ENCODE data around the gene PARK7. TPM values are rescaled to one million over a fixed set of nuclear protein-coding genes. Genes with fewer than 3 reads are reported as not detected.

PARK7 gene
- polyA plus RNA-seq, 2 of the 4 experiments (the other 2 are of a cell fraction), result 372 to 446 TPM

DNA sequence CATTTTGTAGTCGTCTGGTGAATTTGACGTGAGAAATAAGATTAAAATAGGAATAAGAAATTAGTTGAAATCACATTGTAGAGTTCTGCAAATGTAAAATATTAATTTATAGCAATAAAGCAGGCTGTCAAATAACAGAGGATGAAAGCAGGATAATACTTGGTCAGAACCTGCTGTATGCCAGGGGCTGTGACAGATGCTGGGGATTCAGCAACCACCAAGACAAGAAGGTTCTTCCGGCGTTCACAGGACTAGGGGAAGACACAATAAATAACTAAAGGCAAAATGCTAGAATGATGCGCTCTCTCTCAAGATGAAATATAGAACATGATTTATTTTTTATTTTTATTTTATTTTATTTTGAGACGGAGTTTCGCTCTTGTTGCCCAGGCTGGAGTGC is 6.8 kb upstream of the PARK7 start:
- no peaks in the 10 kb centered on the region for H3K9me3 ChIP-seq
- no peak for DNase-seq (ENCODE audit: low read depth in 1 of 2, low spot score in 1 of 2)
- peak overlapping the region; percentile 91 to 92 for H3K27ac ChIP-seq
- H3K4me2 ChIP-seq, result peak overlapping the region; percentile 81
- no peaks in the 10 kb centered on the region for H3K4me1 ChIP-seq
- peak overlapping the region; percentile 73 for H3K4me3 ChIP-seq
- peak in 1 of 2 experiments; percentile 39; a peak in 2 of 6 replicates for ATAC-seq
- POLR2A ChIA-PET, result no interaction called here
- no peak for FAIRE-seq
- WGBS (ENCODE audit: missing lambda C conversion rate), result 51% methylated on average over 7 of the region's 7 CpGs
- CTCF ChIA-PET, result interaction anchor here (1.0 kb wide), 1 partner anchor 21 kb away, joined by 3 read pairs; no protein-coding TSS in a partner anchor
- TF ChIP-seq ATOH8 (CRISPR knock-in tag; IDR thresholded peaks at IDR 0.05; ENCODE audit: low read depth) (no peak), CHD4 (IDR thresholded peaks at IDR 0.05; ENCODE audit: borderline replicate concordance) (no peak), HOXB5 (CRISPR knock-in tag; IDR thresholded peaks at IDR 0.05) (no peak), ZSCAN20 (CRISPR knock-in tag; IDR thresholded peaks at IDR 0.05) (no peak), ZC3H11A (IDR thresholded peaks at IDR 0.05) (no peak)

- no peak overlapping the region for H3K4me2 ChIP-seq
- TF ChIP-seq CTCF (IDR thresholded peaks at IDR 0.05), result no peak
- peak; percentile 87 for TF ChIP-seq MAFK (IDR thresholded peaks at IDR 0.05; ENCODE audit: partially characterized antibody)
- 88% methylated on average over 7 of the region's 10 CpGs for WGBS (ENCODE audit: missing lambda C conversion rate)
- H3K4me1 ChIP-seq, result 0 out of 3 replicates have a peak, but pooled peaks cover 3% of the 10 kb centered on the region
- FAIRE-seq, result no peak
- H3K9me3 ChIP-seq, result no peaks in the 10 kb centered on the region
- ChIA-PET POLR2A (no interaction called here), CTCF (interaction anchor here (0.6 to 0.7 kb wide), 3 partner anchors 18 to 286 kb away, joined by 3 to 5 read pairs (median 4); no protein-coding TSS in a partner anchor)
- H3K4me3 ChIP-seq, result no peak overlapping the region
- no peak overlapping the region for H3K27ac ChIP-seq
- no peak for ATAC-seq
- no peak for DNase-seq (ENCODE audit: low read depth in 1 of 2, low spot score in 1 of 2)
Observed at GRCh38 chr1:7956218-7957032, 5.1 kb upstream of the PARK7 start.

DNA sequence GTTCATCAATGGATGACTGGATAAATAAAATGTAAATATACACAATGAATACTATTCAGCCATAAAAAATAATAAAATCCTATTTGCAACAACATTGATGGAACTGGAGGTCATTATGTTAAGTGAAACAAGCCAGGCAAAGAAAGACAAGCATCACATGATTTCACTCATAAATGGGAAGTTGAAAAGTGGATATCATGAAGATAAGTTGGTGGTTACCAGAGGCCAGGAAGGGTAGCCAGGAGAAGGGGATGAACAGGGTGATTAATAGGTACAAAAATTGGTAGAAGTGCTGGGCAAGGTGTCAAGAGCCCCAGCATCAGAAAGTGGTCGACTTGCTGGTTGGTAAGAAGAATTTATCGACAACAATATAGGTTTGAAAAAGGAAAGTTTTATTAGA is 1.3 kb upstream of the PARK7 start:
- ChIA-PET POLR2A (no interaction called here), CTCF (no interaction called here)
- no peak for DNase-seq (ENCODE audit: low read depth in 1 of 2, low spot score in 1 of 2)
- peak overlapping the region; percentile 83 for H3K4me2 ChIP-seq
- no peak for TF ChIP-seq RCOR1 (IDR thresholded peaks at IDR 0.05; ENCODE audit: low read depth, low read length)
- no peak for TF ChIP-seq RFX5 (IDR thresholded peaks at IDR 0.05)
- TF ChIP-seq PBX3 (IDR thresholded peaks at IDR 0.05), result no peak
- no peak for TF ChIP-seq HEYL (CRISPR knock-in tag; IDR thresholded peaks at IDR 0.05)
- no peak for TF ChIP-seq FOXS1 (CRISPR knock-in tag; IDR thresholded peaks at IDR 0.05)
- no peak for TF ChIP-seq RARB (CRISPR knock-in tag; IDR thresholded peaks at IDR 0.05)
- TF ChIP-seq MAFK (IDR thresholded peaks at IDR 0.05; ENCODE audit: partially characterized antibody), result no peak
- TF ChIP-seq EHF (CRISPR knock-in tag; IDR thresholded peaks at IDR 0.05), result no peak
- no peak for TF ChIP-seq RAD21 (conservative IDR thresholded peaks at IDR 0.05 in 1 of 2, IDR thresholded peaks at IDR 0.05 in 1 of 2)
- no peak for TF ChIP-seq SMC3 (IDR thresholded peaks at IDR 0.05)
- no peak for TF ChIP-seq REST (IDR thresholded peaks at IDR 0.05)
- no peak for TF ChIP-seq GATA3 (IDR thresholded peaks at IDR 0.05; ENCODE audit: borderline replicate concordance)
- no peak for TF ChIP-seq HOXA7 (CRISPR knock-in tag; IDR thresholded peaks at IDR 0.05)
- no peak for ATAC-seq
- H3K27ac ChIP-seq, result no peak overlapping the region; a peak in 1 of 6 replicates
- H3K9me3 ChIP-seq, result no peaks in the 10 kb centered on the region
- no peak overlapping the region; the same call in 2 of the 3 replicates for H3K4me3 ChIP-seq
- WGBS (ENCODE audit: missing lambda C conversion rate), result 92% methylated on average over 2 of the region's 2 CpGs
- FAIRE-seq, result no peak
- H3K4me1 ChIP-seq, result peaks cover 10% of the 10 kb centered on the region; the same call in 1 of the 3 replicates

All from A549 (cell line).